ENCODE measurements around the gene ELOVL5.
"Not testable (repeated sequence)": the region's sequence is repeated elsewhere in the genome, so short reads cannot be mapped to it uniquely, and the experiment has no call there.

Gene ELOVL5

GRCh38 chr6:53309059-53309900 is 39.5 kb downstream of the ELOVL5 start:
- DNase-seq (ENCODE audit: low spot score) (no peak), ATAC-seq (ENCODE audit: low read depth) (peak; percentile 89)
- Histone ChIP-seq H3K36me3 (ENCODE audit: low read depth) (no peaks in the 10 kb centered on the region), H3K4me3 (ENCODE audit: severe bottlenecking) (no peak overlapping the region), H3K27ac (ENCODE audit: poor library complexity, severe bottlenecking) (peak overlapping the region; percentile 39), H3K4me1 (ENCODE audit: insufficient read depth, poor library complexity, severe bottlenecking) (peaks cover 30% of the 10 kb centered on the region), H3K9me3 (ENCODE audit: severe bottlenecking) (no peaks in the 10 kb centered on the region), H3K27me3 (ENCODE audit: insufficient read depth, poor library complexity, severe bottlenecking) (no peaks in the 10 kb centered on the region)
- no peak for TF ChIP-seq CTCF (IDR thresholded peaks at IDR 0.05; ENCODE audit: poor library complexity, severe bottlenecking)

GRCh38 chr6:53306819-53307347 is 41.9 kb downstream of the ELOVL5 start:
- H3K36me3 ChIP-seq (ENCODE audit: low read depth) = no peaks in the 10 kb centered on the region
- peak; percentile 43 for ATAC-seq (ENCODE audit: low read depth)
- no peak for DNase-seq (ENCODE audit: low spot score)
- H3K27ac ChIP-seq (ENCODE audit: poor library complexity, severe bottlenecking) = peak overlapping the region; percentile 65
- peaks cover 37% of the 10 kb centered on the region for H3K4me1 ChIP-seq (ENCODE audit: insufficient read depth, poor library complexity, severe bottlenecking)
- no peak overlapping the region for H3K4me3 ChIP-seq (ENCODE audit: severe bottlenecking)
- no peaks in the 10 kb centered on the region for H3K27me3 ChIP-seq (ENCODE audit: insufficient read depth, poor library complexity, severe bottlenecking)
- no peak for TF ChIP-seq CTCF (IDR thresholded peaks at IDR 0.05; ENCODE audit: poor library complexity, severe bottlenecking)
- no peaks in the 10 kb centered on the region for H3K9me3 ChIP-seq (ENCODE audit: severe bottlenecking)

- peak overlapping the region; percentile 65 for H3K27ac ChIP-seq (ENCODE audit: poor library complexity, severe bottlenecking)
- not testable (repeated sequence) for DNase-seq (ENCODE audit: low spot score); H3K36me3 ChIP-seq (ENCODE audit: low read depth); H3K27me3 ChIP-seq (ENCODE audit: insufficient read depth, poor library complexity, severe bottlenecking); ATAC-seq (ENCODE audit: low read depth); H3K4me3 ChIP-seq (ENCODE audit: severe bottlenecking); H3K9me3 ChIP-seq (ENCODE audit: severe bottlenecking)
- peaks cover 44% of the 10 kb centered on the region for H3K4me1 ChIP-seq (ENCODE audit: insufficient read depth, poor library complexity, severe bottlenecking)
Measured at GRCh38 chr6:53306217-53306616, 42.5 kb downstream of the ELOVL5 start.

GRCh38 chr6:53305506-53306005 is 43.2 kb downstream of the ELOVL5 start:
- not testable (repeated sequence) for H3K27ac ChIP-seq (ENCODE audit: poor library complexity, severe bottlenecking); H3K9me3 ChIP-seq (ENCODE audit: severe bottlenecking); H3K36me3 ChIP-seq (ENCODE audit: low read depth); H3K4me3 ChIP-seq (ENCODE audit: severe bottlenecking); H3K27me3 ChIP-seq (ENCODE audit: insufficient read depth, poor library complexity, severe bottlenecking); DNase-seq (ENCODE audit: low spot score); ATAC-seq (ENCODE audit: low read depth)
- H3K4me1 ChIP-seq (ENCODE audit: insufficient read depth, poor library complexity, severe bottlenecking) = peaks cover 49% of the 10 kb centered on the region

GRCh38 chr6:53304953-53305352 is 43.8 kb downstream of the ELOVL5 start:
- not testable (repeated sequence) for H3K4me3 ChIP-seq (ENCODE audit: severe bottlenecking); DNase-seq (ENCODE audit: low spot score); H3K36me3 ChIP-seq (ENCODE audit: low read depth); H3K27me3 ChIP-seq (ENCODE audit: insufficient read depth, poor library complexity, severe bottlenecking); H3K9me3 ChIP-seq (ENCODE audit: severe bottlenecking); ATAC-seq (ENCODE audit: low read depth)
- Histone ChIP-seq H3K4me1 (ENCODE audit: insufficient read depth, poor library complexity, severe bottlenecking) (peaks cover 46% of the 10 kb centered on the region), H3K27ac (ENCODE audit: poor library complexity, severe bottlenecking) (peak overlapping the region; percentile 98)

- Histone ChIP-seq H3K4me3 (ENCODE audit: severe bottlenecking) (no peak overlapping the region), H3K9me3 (ENCODE audit: severe bottlenecking) (no peaks in the 10 kb centered on the region), H3K27me3 (ENCODE audit: insufficient read depth, poor library complexity, severe bottlenecking) (no peaks in the 10 kb centered on the region), H3K4me1 (ENCODE audit: insufficient read depth, poor library complexity, severe bottlenecking) (peaks cover 33% of the 10 kb centered on the region), H3K36me3 (ENCODE audit: low read depth) (no peaks in the 10 kb centered on the region), H3K27ac (ENCODE audit: poor library complexity, severe bottlenecking) (peak overlapping the region; percentile 98)
- ATAC-seq (ENCODE audit: low read depth) (peak; percentile 88), DNase-seq (ENCODE audit: low spot score) (no peak)
- TF ChIP-seq CTCF (IDR thresholded peaks at IDR 0.05; ENCODE audit: poor library complexity, severe bottlenecking) = no peak
Measured at GRCh38 chr6:53302678-53303360, 45.9 kb downstream of the ELOVL5 start.

Data from RWPE2 (cell line).